Tibial artery (tissue), 4 donors: ENCODE data around the gene LIFR.
A peak's percentile ranks its signal among the peaks of the same experiment; 100 is the strongest.

Experiments used
- DNase-seq, 2 donors: peaks; one replicate each; pipeline ENCODE4 v3.0.0-alpha.2; 2019
- H3K27ac ChIP-seq, 2 donors: fragments of 200-600 bp; sonication (generic) in 1 of 2; 1 replicate in 1 of 2; 2 replicates in 1 of 2; pipeline ENCODE4 v1.5.1; 2018 to 2019; ENCODE audit warnings: mild to moderate bottlenecking in 1 of 2
- H3K27me3 ChIP-seq, 2 donors: fragments of 200-600 bp; sonication (generic) in 1 of 2; one replicate each; pipeline versions ENCODE4 v1.5.1 to v1.6.0; 2016 to 2019
- H3K36me3 ChIP-seq, 3 donors: fragments of 200-600 bp; sonication (generic) in 2 of 3; one replicate each; pipeline ENCODE4 v1.5.1; 2016 to 2019; ENCODE audit warnings: mild to moderate bottlenecking in 2 of 3
- H3K4me1 ChIP-seq, 4 donors: fragments of 200-600 bp; sonication (generic) in 2 of 4; 1 replicate in 3 of 4; 2 replicates in 1 of 4; pipeline ENCODE4 v1.5.1; 2016 to 2019
- H3K4me3 ChIP-seq, 2 donors: fragments of 200-600 bp; sonication (generic) in 1 of 2; 1 replicate in 1 of 2; 2 replicates in 1 of 2; pipeline ENCODE4 v1.5.1; 2018 to 2019; ENCODE audit warnings: mild to moderate bottlenecking in 2 of 2
- H3K9me3 ChIP-seq, 3 donors: fragments of 200-600 bp; sonication (generic) in 1 of 3; one replicate each; pipeline ENCODE4 v1.5.1; 2016 to 2019
- intact Hi-C: fragments of 100-400 bp; cut with DNase I; formaldehyde crosslinking; loops from one replicate; pipeline ENCODE4 v1.15.0; 2023; ENCODE audit warnings: low total_unique reads
- TF ChIP-seq, protein P1 (sequence below), 2 experiments: fragments of 200-600 bp in 1 of 2; fragments of 450-650 bp in 1 of 2; IDR thresholded peaks; one replicate each; pipeline ENCODE4 v1.5.1; 2017 to 2019; ENCODE audit warnings: antibody characterized with exemption in 2 of 2, mild to moderate bottlenecking in 1 of 2, moderate library complexity in 1 of 2

The LIFR gene

DNA sequence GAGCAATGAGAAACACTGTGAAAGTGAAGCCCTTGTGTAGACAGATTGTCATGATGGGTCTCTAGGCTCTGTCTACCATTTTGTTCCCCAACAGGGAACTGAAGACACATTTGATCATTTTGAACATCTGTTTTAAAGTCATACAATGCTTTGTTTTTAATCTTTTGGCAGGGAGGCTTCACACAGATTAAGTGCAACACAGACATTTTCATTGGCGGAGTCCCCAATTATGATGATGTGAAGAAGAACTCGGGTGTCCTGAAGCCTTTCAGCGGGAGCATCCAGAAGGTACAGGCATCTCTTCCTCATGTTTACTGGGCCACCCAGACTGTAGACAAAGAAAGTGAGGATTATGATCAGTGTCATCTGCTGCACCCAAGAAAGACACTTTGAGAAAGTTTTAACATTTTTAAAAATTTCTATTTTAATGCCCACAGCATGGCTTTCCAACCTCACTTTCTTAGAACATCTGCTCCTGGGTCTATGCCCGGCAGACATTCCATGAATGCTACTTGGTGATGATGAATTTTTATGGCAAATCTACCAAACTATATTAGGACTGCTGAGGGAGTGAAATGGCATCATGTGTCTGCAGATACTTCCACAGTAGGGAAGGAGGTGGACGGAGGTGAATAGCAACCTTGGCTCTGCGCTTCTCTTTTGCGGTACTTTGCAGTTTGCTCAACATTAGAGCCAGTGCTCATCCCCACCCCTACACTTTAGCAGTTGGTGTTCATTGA lies 121.3 kb downstream of the LIFR start:
- Histone ChIP-seq H3K27ac (peak overlapping the region; percentile 5 to 29), H3K27me3 (no peaks in the 10 kb centered on the region), H3K9me3 (no peaks in the 10 kb centered on the region), H3K4me1 (peaks cover 0 to 46% (median 36%) of the 10 kb centered on the region in 4 donors), H3K4me3 (no peak overlapping the region), H3K36me3 (no peaks in the 10 kb centered on the region)
- intact Hi-C loops = loop anchor here (5.0 kb wide), 1 partner anchor 372 kb away; no protein-coding TSS in a partner anchor
- TF ChIP-seq, protein P1, sequence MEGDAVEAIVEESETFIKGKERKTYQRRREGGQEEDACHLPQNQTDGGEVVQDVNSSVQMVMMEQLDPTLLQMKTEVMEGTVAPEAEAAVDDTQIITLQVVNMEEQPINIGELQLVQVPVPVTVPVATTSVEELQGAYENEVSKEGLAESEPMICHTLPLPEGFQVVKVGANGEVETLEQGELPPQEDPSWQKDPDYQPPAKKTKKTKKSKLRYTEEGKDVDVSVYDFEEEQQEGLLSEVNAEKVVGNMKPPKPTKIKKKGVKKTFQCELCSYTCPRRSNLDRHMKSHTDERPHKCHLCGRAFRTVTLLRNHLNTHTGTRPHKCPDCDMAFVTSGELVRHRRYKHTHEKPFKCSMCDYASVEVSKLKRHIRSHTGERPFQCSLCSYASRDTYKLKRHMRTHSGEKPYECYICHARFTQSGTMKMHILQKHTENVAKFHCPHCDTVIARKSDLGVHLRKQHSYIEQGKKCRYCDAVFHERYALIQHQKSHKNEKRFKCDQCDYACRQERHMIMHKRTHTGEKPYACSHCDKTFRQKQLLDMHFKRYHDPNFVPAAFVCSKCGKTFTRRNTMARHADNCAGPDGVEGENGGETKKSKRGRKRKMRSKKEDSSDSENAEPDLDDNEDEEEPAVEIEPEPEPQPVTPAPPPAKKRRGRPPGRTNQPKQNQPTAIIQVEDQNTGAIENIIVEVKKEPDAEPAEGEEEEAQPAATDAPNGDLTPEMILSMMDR (IDR thresholded peaks at IDR 0.05) = no peak
- no peak for DNase-seq

DNA sequence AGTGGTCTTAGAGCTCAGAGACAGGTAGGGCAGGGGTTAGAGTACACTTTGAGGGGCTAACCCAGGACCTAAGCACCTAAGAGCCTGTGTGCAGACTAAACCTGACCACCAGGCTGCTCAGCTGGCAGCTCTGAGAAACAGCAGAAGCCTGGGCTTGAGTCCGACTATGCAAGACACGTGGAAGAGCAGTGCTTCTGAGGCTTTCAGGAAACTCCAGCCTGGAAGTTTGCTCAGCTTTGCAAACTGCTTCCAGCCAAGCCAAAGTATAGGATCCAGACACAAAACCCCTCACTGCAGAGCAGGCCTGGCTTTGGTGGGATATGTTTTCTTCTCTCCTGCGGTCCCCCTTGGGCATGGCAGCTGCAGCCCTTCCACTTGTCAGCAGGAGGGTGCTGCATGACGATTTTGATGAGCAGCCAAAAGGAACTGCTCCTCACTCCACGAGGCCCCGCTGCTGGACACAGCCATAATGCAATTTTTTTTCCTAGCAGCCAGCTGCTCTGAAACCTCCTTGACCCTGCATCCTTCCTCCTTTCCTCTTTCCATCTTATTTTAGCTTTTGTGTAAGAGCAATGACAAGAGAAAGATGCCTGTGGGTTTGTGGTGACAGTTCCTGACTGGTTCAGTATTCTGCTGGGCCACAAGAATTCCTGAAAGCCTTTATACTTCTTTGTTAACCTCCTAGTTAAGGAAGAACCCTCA lies 123.1 kb downstream of the LIFR start:
- H3K27ac ChIP-seq = peak overlapping the region; percentile 43 to 47
- no peak for DNase-seq
- intact Hi-C loops = no loop called here

DNA sequence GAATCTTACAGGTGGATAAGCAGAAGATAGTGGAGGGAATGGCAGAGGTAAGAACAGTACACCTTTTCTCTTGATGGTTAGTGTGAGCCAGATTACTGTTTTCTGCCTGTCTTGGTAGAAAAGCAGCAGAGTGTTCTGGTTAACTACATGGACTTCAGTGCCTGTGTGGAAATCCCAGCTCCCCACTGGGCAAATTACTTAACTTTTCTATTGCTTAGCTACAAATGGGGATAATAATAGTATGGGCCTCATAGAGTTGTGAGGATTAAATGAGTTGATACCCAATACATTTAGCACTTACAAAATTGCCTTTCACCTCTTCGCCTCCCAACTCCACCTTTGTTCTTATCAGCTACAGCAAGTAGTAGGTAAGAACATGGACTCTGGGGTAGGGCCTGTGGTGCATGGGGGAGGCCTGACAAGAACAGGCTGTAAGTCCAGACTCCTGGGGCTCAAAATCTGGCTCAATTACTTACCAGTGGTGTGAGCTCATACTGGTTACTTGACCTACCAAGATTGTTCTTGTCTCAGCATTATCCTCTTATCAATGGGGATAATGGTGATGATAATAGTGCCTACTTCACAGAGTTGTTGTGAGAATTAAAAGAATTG lies 125.1 kb downstream of the LIFR start:
- Histone ChIP-seq H3K9me3 (no peaks in the 10 kb centered on the region), H3K27ac (no peak overlapping the region), H3K4me3 (no peak overlapping the region), H3K4me1 (peaks cover 0 to 37% (median 28%) of the 10 kb centered on the region in 4 donors), H3K36me3 (no peaks in the 10 kb centered on the region), H3K27me3 (no peaks in the 10 kb centered on the region)
- TF ChIP-seq, protein P1 (IDR thresholded peaks at IDR 0.05) = no peak
- no peak for DNase-seq
- intact Hi-C loops = no loop called here

More for the DNA sequence above, 123.1 kb downstream of the LIFR start:
- Histone ChIP-seq H3K4me3 (no peak overlapping the region), H3K4me1 (peaks cover 0 to 46% (median 36%) of the 10 kb centered on the region in 4 donors), H3K9me3 (no peaks in the 10 kb centered on the region), H3K27me3 (no peaks in the 10 kb centered on the region), H3K36me3 (no peaks in the 10 kb centered on the region)
- TF ChIP-seq, protein P1 (IDR thresholded peaks at IDR 0.05) = peak; percentile 14 to 15

DNA sequence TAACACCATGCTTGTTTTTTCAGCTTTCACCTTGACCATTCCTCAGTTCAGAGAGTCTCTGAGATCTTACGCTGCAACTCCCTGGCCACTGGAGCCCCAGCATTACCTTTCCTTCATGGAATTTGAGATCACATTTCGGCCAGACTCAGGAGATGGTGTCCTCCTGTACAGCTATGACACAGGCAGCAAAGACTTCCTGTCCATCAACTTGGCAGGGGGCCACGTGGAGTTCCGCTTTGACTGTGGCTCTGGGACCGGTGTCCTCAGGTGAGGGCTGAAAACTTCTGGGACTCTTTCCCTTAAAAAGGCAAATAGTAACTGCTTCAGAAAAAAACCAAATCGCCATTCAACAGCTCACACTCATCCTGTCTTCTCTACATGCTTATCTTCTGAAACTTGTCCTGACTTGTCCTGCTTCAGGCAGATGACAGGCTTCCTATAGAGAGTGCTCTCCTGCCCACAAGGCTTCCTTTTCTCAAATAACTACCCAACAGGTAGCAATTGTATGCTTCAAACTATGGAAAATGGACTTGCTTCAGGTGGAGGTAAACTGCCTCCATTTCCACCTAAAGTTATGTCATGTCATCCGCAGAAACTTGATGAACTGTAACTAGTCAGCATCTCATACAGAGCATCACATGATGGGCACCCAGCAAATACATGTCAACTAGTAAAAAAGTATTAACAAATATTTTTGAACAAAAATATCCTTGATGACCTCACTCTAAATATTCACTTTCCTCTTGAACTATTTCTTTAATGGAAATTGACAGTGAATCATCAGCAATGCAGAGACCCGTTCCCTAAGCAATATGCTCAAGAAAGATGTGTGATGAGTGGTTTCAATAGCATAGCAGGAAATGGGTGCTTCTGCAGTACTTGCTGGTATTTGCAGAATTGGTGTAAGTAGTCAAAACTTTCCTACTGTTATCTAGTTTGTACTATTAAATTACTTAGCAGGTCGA lies 129.2 kb downstream of the LIFR start:
- H3K27ac ChIP-seq = no peak overlapping the region
- no peak overlapping the region for H3K4me3 ChIP-seq
- no peaks in the 10 kb centered on the region for H3K9me3 ChIP-seq
- TF ChIP-seq, protein P1 (IDR thresholded peaks at IDR 0.05) = no peak
- no peak for DNase-seq
- no peaks in the 10 kb centered on the region for H3K4me1 ChIP-seq
- intact Hi-C loops = no loop called here
- no peaks in the 10 kb centered on the region for H3K27me3 ChIP-seq
- no peaks in the 10 kb centered on the region for H3K36me3 ChIP-seq

DNA sequence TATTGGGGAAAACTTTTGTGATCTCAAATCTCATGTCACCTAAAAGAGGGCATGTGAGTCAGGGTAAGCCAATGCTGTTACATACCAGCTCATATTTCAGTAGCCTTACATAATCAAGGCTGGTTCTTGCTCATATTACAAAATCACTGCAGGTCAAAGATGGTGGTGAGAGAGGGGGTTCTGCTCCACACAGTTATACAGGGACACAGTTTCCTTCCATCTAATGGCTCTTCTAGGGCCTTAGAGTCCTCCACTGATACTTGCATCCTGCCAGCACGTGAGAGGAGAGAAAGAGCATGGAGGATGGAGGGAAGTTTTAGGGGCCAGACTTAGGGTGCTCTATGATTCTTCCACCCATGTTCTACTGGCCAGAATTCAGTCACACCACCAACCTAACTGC lies 130.0 kb downstream of the LIFR start:
- TF ChIP-seq, protein P1 (IDR thresholded peaks at IDR 0.05) = no peak
- Histone ChIP-seq H3K36me3 (no peaks in the 10 kb centered on the region), H3K27me3 (no peaks in the 10 kb centered on the region), H3K9me3 (no peaks in the 10 kb centered on the region), H3K27ac (no peak overlapping the region), H3K4me3 (no peak overlapping the region), H3K4me1 (no peaks in the 10 kb centered on the region)
- DNase-seq = no peak
- intact Hi-C loops = no loop called here
